H9 (cell line): ENCODE measurements around the gene TIAM2. TPM values are rescaled to one million over a fixed set of nuclear protein-coding genes. Genes with fewer than 3 reads are reported as not detected.
A peak's percentile ranks its signal among the peaks of the same experiment; 100 is the strongest.

ENCODE experiments used
- DNase-seq: peaks from one replicate; pipeline ENCODE4 v3.0.0-alpha.2; 2017
- H2AFZ ChIP-seq: one replicate; pipeline ENCODE4 v1.6.1; 2013; ENCODE audit warnings: mild to moderate bottlenecking, low read length, control low read depth, moderate library complexity
- H2AK5ac ChIP-seq: 2 replicates; pipeline ENCODE4 v1.6.1; 2013; ENCODE audit warnings: low read length, control low read depth, mixed read lengths; ENCODE audit not compliant: insufficient read length
- H2BK120ac ChIP-seq: one replicate; pipeline ENCODE4 v1.6.1; 2013; ENCODE audit warnings: low read depth, mild to moderate bottlenecking, low read length, control low read depth, inconsistent platforms; ENCODE audit not compliant: poor library complexity, severe bottlenecking
- H2BK12ac ChIP-seq: 2 replicates; pipeline ENCODE4 v1.6.1; 2013; ENCODE audit warnings: low read length, control low read depth, mixed read lengths, low read depth; ENCODE audit not compliant: insufficient read length
- H2BK15ac ChIP-seq: 2 replicates; pipeline ENCODE4 v1.6.1; 2013; ENCODE audit warnings: low read depth, low read length, control low read depth
- H2BK20ac ChIP-seq: one replicate; pipeline ENCODE4 v1.6.1; 2013; ENCODE audit warnings: low read depth, mild to moderate bottlenecking, low read length, control low read depth, inconsistent platforms; ENCODE audit not compliant: poor library complexity, severe bottlenecking
- H2BK5ac ChIP-seq: 2 replicates; pipeline ENCODE4 v1.6.1; 2013; ENCODE audit warnings: low read length, control low read depth, mixed read lengths; ENCODE audit not compliant: insufficient read length
- H3K14ac ChIP-seq: 2 replicates; pipeline ENCODE4 v1.6.1; 2013; ENCODE audit warnings: low read length, control low read depth; ENCODE audit not compliant: insufficient read depth
- H3K18ac ChIP-seq: 2 replicates; pipeline ENCODE4 v1.6.1; 2013; ENCODE audit warnings: low read depth, mild to moderate bottlenecking, mixed read lengths, low read length, control low read depth; ENCODE audit not compliant: insufficient read length
- H3K23ac ChIP-seq: 2 replicates; pipeline ENCODE4 v1.6.1; 2013; ENCODE audit warnings: low read length, control low read depth, mixed read lengths, low read depth; ENCODE audit not compliant: insufficient read length
- H3K23me2 ChIP-seq: 2 replicates; pipeline ENCODE4 v1.6.1; 2013; ENCODE audit warnings: low read depth, mild to moderate bottlenecking, mixed read lengths, low read length, control low read depth; ENCODE audit not compliant: insufficient read length, poor library complexity, severe bottlenecking
- H3K27ac ChIP-seq: 2 replicates; pipeline ENCODE4 v1.5.1; 2013; ENCODE audit warnings: low read length, control low read depth, mixed read lengths, low read depth; ENCODE audit not compliant: insufficient read length
- H3K27me3 ChIP-seq: 2 replicates; pipeline ENCODE4 v1.6.1; 2013; ENCODE audit warnings: low read length, control low read depth, inconsistent platforms; ENCODE audit not compliant: insufficient read depth
- H3K4ac ChIP-seq: 2 replicates; pipeline ENCODE4 v1.6.1; 2013; ENCODE audit warnings: low read depth, mild to moderate bottlenecking, control low read depth, inconsistent platforms, low read length, moderate library complexity
- H3K4me1 ChIP-seq: 2 replicates; pipeline ENCODE4 v1.6.1; 2013; ENCODE audit warnings: low read length, control low read depth, inconsistent platforms; ENCODE audit not compliant: insufficient read depth
- H3K4me2 ChIP-seq: 2 replicates; pipeline ENCODE4 v1.6.1; 2013; ENCODE audit warnings: low read length, control low read depth, mixed read lengths; ENCODE audit not compliant: insufficient read length, insufficient read depth
- H3K56ac ChIP-seq: 2 replicates; pipeline ENCODE4 v1.6.1; 2013; ENCODE audit warnings: low read depth, mild to moderate bottlenecking, mixed read lengths, low read length, control low read depth; ENCODE audit not compliant: insufficient read length
- H3K79me1 ChIP-seq: 2 replicates; pipeline ENCODE4 v1.6.1; 2013; ENCODE audit warnings: low read depth, mild to moderate bottlenecking, moderate library complexity, low read length, control low read depth, inconsistent platforms; ENCODE audit not compliant: insufficient read depth, poor library complexity, severe bottlenecking
- H3K79me2 ChIP-seq: 2 replicates; pipeline ENCODE4 v1.6.1; 2013; ENCODE audit warnings: low read length, control low read depth, inconsistent platforms; ENCODE audit not compliant: insufficient read depth
- H3K9ac ChIP-seq: 2 replicates; pipeline ENCODE4 v1.6.1; 2013; ENCODE audit warnings: low read length, control low read depth, mixed read lengths; ENCODE audit not compliant: insufficient read length; ENCODE audit errors: extremely low read depth
- H3K9me3 ChIP-seq: one replicate; pipeline ENCODE4 v1.6.1; 2013; ENCODE audit warnings: low read depth, low read length, inconsistent platforms; ENCODE audit not compliant: control insufficient read depth
- H3T11ph ChIP-seq: one replicate; pipeline ENCODE4 v1.6.1; 2013; ENCODE audit warnings: mild to moderate bottlenecking, low read length, control low read depth, inconsistent platforms
- H4K20me1 ChIP-seq: one replicate; pipeline ENCODE4 v1.6.1; 2013; ENCODE audit not compliant: control insufficient read depth, insufficient read length, insufficient read depth
- H4K5ac ChIP-seq: 2 replicates; pipeline ENCODE4 v1.6.1; 2013; ENCODE audit warnings: low read depth, mild to moderate bottlenecking, mixed read lengths, low read length, control low read depth; ENCODE audit not compliant: insufficient read length
- H4K8ac ChIP-seq: replicated peaks from 2 replicates; pipeline ENCODE4 v1.6.1; 2013; ENCODE audit warnings: low read length, control low read depth, mixed read lengths, low read depth; ENCODE audit not compliant: insufficient read length
- H4K91ac ChIP-seq: 2 replicates; pipeline ENCODE4 v1.6.1; 2013; ENCODE audit warnings: low read depth, mild to moderate bottlenecking, moderate library complexity, mixed read lengths, low read length, control low read depth; ENCODE audit not compliant: insufficient read length
- H3K27ac Mint-ChIP-seq, 3 experiments: 2 replicates in 2 of 3; 3 replicates in 1 of 3; pipeline ENCODE4 v1.8.0; 2020 to 2021; ENCODE audit warnings: mixed read lengths in 3 of 3, mild to moderate bottlenecking in 1 of 3, moderate library complexity in 1 of 3
- H3K27me3 Mint-ChIP-seq: 2 replicates; pipeline ENCODE4 v1.8.0; 2021; ENCODE audit warnings: low read depth, mild to moderate bottlenecking, moderate library complexity, mixed read lengths
- H3K36me3 Mint-ChIP-seq, 3 experiments: 2 replicates in 2 of 3; 3 replicates in 1 of 3; pipeline ENCODE4 v1.8.0; 2020 to 2021; ENCODE audit warnings: low read depth in 3 of 3, mixed read lengths in 3 of 3; ENCODE audit not compliant: insufficient read depth in 1 of 3
- H3K4me1 Mint-ChIP-seq, 2 experiments: 2 replicates each; pipeline ENCODE4 v1.8.0; 2020; ENCODE audit warnings: mixed read lengths in 2 of 2
- H3K4me3 Mint-ChIP-seq, 2 experiments: 2 replicates in 1 of 2; 3 replicates in 1 of 2; pipeline ENCODE4 v1.8.0; 2020 to 2021; ENCODE audit warnings: mild to moderate bottlenecking in 2 of 2, mixed read lengths in 2 of 2, moderate library complexity in 1 of 2
- H3K9me3 Mint-ChIP-seq, 2 experiments: 2 replicates in 1 of 2; 3 replicates in 1 of 2; pipeline ENCODE4 v1.8.0; 2020; ENCODE audit warnings: mild to moderate bottlenecking in 2 of 2, mixed read lengths in 2 of 2, moderate library complexity in 1 of 2
- WGBS: extraction: QIAGEN DNeasy Blood & Tissue Kit; methylation state at CpG from one replicate; pipeline ENCODE4 v1.1.7; 2013; ENCODE audit warnings: missing lambda C conversion rate, low lambda C conversion rate, mixed read lengths; ENCODE audit not compliant: insufficient read length; ENCODE audit errors: extremely low coverage; 5-methylcytosine and 5-hydroxymethylcytosine counted together
- total RNA-seq: library from RNA; stranded (reverse); gene quantifications from 2 replicates; pipeline ENCODE4 v1.2.1, GENCODE V29; 2021
- TF ChIP-seq, protein P1 (sequence below): fragments of 200-600 bp; sonication (generic); conservative IDR thresholded peaks from 3 replicates; pipeline ENCODE4 v1.8.0; 2021; ENCODE audit warnings: antibody characterized with exemption, mild to moderate bottlenecking

TIAM2 gene
- total RNA-seq, 1 experiment from 2014 or later = 6.3 TPM

DNA sequence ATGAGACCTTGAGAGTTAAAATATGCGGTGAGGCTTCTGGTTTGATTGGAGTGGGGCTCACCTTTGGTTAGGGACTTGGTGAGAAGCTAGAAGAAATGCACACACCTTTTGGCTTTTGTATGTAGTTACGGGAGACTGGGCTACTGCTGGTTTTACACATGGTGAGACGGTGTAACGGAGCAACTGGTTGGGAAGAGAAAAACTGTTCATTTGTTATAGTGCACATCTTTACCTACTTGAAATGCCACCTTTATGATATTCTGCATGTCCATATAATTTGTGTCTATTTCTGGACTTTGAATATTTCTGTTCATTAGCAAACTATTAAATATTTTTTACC, 31.6 kb downstream of the TIAM2 start:
- no peaks in the 10 kb centered on the region for H3K4me1 ChIP-seq
- no peak for DNase-seq
- H3K27ac Mint-ChIP-seq = peak overlapping the region in 1 of 3 experiments; percentile 66; a peak in 3 of 7 replicates
- no peaks in the 10 kb centered on the region for H3K9me3 ChIP-seq
- no peaks in the 10 kb centered on the region for H3K9me3 Mint-ChIP-seq
- H2BK12ac ChIP-seq = no peak overlapping the region
- H3K36me3 Mint-ChIP-seq = no peaks in the 10 kb centered on the region; a peak in 1 of 7 replicates
- no peak overlapping the region for H3K4me2 ChIP-seq
- H2BK15ac ChIP-seq = no peak overlapping the region
- H3K4ac ChIP-seq = no peak overlapping the region
- no peak overlapping the region for H3K18ac ChIP-seq
- no peaks in the 10 kb centered on the region for H4K20me1 ChIP-seq
- H3K27me3 ChIP-seq = no peaks in the 10 kb centered on the region; the same call in 1 of the 2 replicates
- TF ChIP-seq, protein P1, sequence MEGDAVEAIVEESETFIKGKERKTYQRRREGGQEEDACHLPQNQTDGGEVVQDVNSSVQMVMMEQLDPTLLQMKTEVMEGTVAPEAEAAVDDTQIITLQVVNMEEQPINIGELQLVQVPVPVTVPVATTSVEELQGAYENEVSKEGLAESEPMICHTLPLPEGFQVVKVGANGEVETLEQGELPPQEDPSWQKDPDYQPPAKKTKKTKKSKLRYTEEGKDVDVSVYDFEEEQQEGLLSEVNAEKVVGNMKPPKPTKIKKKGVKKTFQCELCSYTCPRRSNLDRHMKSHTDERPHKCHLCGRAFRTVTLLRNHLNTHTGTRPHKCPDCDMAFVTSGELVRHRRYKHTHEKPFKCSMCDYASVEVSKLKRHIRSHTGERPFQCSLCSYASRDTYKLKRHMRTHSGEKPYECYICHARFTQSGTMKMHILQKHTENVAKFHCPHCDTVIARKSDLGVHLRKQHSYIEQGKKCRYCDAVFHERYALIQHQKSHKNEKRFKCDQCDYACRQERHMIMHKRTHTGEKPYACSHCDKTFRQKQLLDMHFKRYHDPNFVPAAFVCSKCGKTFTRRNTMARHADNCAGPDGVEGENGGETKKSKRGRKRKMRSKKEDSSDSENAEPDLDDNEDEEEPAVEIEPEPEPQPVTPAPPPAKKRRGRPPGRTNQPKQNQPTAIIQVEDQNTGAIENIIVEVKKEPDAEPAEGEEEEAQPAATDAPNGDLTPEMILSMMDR = no peak
- H3K4me3 Mint-ChIP-seq = no peak overlapping the region
- H3K27me3 Mint-ChIP-seq = no peaks in the 10 kb centered on the region; the same call in 1 of the 2 replicates
- no peak overlapping the region for H2BK5ac ChIP-seq
- H2AK5ac ChIP-seq = no peak overlapping the region
- H4K8ac ChIP-seq = no peak overlapping the region
- no peak overlapping the region for H3K56ac ChIP-seq
- H3K79me2 ChIP-seq = no peaks in the 10 kb centered on the region
- H3K9ac ChIP-seq = no peak overlapping the region
- H3K4me1 Mint-ChIP-seq = peaks cover 8 to 15% of the 10 kb centered on the region in 2 experiments; a peak in 3 of 4 replicates
- H3K23me2 ChIP-seq = no peaks in the 10 kb centered on the region
- H4K5ac ChIP-seq = no peak overlapping the region
- H2BK120ac ChIP-seq = no peak overlapping the region
- H3K79me1 ChIP-seq = no peaks in the 10 kb centered on the region
- WGBS = no CpG with 5 or more reads among the region's 4 CpGs
- no peak overlapping the region for H2BK20ac ChIP-seq
- no peak overlapping the region for H3K27ac ChIP-seq
- no peak overlapping the region for H2AFZ ChIP-seq
- H4K91ac ChIP-seq = no peak overlapping the region
- H3T11ph ChIP-seq = no peak overlapping the region
- no peak overlapping the region; the same call in 1 of the 2 replicates for H3K14ac ChIP-seq
- H3K23ac ChIP-seq = no peak overlapping the region
